HT1080 (cell line): ENCODE results near the gene PDZD2. TPM values are rescaled to one million over a fixed set of nuclear protein-coding genes. Genes with fewer than 3 reads are reported as not detected.

Experiments
- DNase-seq: peaks from one replicate; pipeline ENCODE4 v3.0.0-alpha.2; 2015; ENCODE audit warnings: low read depth
- total RNA-seq: library from RNA; depleted of rRNA; stranded (reverse); fragments of >200 nt; shearing (Covaris generic); gene quantifications from 2 replicates; pipeline ENCODE4 v1.2.3, GENCODE V29; 2014

The PDZD2 gene
- total RNA-seq, 1 experiment from 2014 or later, result 1.1 TPM

DNA sequence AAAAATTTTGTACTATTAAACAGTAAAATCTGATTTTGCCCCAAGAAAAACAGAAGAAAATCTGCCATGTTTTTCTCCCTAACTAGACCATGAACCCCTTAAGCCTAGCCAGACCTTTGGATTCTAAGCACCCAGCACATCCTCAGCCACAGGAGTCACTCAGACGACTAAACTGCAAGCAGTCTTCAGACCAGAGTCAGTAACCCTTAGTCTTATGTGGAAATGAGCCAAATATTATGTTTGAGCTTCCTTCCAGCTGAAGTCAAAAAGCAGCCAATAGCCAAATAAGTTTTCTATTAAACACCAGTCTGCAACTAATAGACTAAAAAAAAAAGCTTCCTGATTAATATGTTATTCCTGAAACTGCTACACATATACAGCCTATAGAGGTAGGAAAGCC, 487.8 kb downstream of the PDZD2 start:
- no peak for DNase-seq

- no peak for DNase-seq
Measured at GRCh38 chr5:32127711-32128110, 488.8 kb downstream of the PDZD2 start.

GRCh38 chr5:32129074-32129598, 490.2 kb downstream of the PDZD2 start:
- no peak for DNase-seq

DNA sequence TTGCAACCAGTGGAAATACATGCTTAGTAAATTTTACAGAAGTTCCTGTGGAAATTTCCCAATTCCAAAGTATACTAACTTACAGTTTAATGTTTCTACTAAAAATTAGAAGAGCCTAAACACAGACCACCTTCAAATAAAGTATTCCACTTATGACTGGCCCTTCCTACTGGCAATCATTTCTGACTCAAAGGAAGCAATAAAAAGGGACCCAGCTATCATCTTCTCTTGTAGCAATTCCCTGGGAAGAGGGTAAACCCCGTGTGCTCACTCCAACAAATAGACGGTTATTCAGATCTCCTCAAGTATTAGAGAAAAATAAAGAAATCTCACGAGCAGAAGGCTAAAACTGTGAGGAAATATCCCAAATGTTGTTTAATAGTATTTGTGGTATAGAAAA, 491.9 kb downstream of the PDZD2 start:
- DNase-seq, result no peak

- no peak for DNase-seq
Measured at GRCh38 chr5:32131604-32132003, 492.7 kb downstream of the PDZD2 start.

GRCh38 chr5:32132757-32133156, 493.8 kb downstream of the PDZD2 start:
- DNase-seq, result no peak

- DNase-seq, result no peak
Measured at GRCh38 chr5:32135086-32135485, 496.2 kb downstream of the PDZD2 start.

GRCh38 chr5:32136342-32136741, 497.4 kb downstream of the PDZD2 start:
- no peak for DNase-seq

DNA sequence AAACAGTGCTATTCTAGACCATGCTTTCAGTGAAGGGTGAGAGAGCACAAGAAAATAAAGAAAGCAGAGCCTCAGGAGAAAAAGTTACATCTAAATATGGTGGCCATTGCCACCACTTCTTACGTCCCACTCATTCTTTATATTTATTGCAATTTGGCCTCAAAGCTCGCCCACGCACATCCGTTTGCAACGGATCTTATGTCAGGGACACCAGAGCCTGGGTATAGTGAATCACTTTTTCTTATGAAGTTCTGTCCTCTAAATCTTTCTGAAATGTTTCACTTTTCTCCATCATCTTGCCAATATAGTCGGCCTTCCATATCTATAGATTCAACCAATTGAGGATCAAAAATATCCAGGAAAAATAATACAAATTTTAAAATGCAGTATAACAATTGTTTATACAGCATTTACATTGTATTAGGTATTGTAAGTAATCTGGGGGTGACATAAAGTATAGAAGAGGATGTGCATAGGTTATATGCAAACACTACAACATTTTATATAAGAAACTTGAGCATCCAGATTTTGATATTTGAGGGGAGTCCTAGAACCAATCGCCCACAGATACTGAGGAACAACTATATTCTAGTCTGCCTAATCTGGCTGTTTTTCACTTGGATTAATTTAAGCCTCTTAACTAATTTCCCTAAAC, 500.0 kb downstream of the PDZD2 start:
- no peak for DNase-seq

DNA sequence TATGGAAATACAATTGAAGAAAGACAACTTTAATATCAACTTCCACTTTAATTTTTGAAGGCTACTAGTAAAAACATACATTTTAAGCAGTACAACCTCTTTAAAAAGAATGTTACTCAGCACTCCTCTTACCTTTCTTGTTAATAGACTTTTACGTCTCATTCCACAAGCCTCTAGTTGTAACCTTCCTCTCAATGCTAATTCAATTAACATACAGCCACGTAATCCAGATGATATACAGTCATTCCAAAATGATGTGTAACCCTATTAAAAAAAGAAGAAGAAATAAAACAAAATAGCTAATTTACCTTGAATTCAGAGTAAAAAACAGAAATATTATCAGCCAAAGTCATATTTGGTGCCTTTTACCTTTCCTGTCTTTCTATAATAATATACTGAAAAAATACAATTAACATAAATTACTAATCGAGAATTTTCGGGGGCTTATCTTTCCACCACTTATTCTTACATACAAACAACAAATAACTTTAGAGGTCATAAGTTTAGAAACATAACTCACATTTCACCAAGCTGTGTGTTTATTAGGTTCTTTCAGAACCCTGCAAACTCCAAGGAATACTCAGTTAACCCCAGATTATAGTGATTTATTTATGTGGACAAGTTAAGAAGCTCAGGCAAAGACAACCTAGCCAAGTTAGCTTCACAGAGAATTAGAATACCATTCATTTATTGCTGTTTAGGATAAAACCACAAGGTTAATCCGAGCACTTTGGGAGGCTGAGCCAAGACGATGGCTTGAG, 504.9 kb downstream of the PDZD2 start:
- DNase-seq, result no peak

- DNase-seq, result no peak
Measured at GRCh38 chr5:32144378-32145207, 505.7 kb downstream of the PDZD2 start.

GRCh38 chr5:32145378-32145777, 506.4 kb downstream of the PDZD2 start:
- no peak for DNase-seq

DNA sequence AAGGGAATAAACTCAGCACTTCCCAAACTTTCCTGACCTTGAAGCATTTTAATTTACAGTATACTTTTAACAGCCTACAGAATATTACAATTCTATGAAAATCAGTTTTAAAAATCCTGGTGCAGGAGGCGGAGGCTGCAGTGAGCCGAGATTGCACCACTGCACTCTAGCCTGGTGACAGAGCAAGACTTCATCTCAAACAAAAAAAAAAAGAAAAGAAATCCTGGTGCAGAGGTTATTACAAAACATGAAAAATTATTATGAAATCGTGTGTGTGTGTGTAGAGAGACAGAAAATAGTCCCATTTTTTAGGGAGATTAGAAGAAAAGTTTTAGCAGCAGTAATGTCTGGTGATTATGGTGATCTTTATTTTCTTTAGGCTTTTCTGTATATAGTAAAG, 508.3 kb downstream of the PDZD2 start:
- no peak for DNase-seq

DNA sequence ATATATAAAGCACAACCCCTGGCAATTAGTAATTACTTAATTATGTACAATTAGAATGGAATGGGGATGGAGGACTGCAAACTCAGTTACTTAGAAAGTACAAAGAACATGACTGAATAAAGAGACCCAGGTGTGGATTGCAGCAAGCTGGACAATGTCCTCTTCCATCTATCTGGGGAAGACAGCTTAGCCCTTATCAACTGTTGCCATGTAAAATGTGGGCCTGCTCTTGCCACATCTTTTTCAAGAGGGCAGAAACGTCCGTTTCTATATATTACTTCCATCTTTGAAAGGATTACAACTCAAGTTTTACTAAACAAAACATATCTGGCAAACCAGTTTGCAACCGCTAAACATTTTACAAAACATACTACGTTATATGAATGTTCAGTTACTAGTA, 509.0 kb downstream of the PDZD2 start:
- DNase-seq, result no peak

DNA sequence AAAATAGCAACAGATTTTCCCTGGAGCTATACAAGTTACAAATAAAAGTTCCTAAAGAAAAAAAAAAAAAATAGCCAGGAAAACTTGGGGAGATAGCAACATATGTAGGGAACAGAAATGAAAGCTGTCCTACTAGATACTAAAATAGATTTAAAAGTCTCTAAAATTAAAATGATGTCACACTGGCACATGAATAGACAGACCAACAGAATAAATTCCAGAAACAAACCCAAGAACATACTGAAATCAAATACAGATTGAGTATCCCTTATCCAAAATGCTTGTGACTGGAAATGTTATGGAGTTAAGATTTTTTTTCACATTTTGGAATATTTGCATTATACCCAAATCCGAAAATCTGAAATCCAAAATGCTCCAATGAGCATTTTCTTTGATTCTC, 511.4 kb downstream of the PDZD2 start:
- no peak for DNase-seq

- no peak for DNase-seq
Measured at GRCh38 chr5:32151198-32151597, 512.3 kb downstream of the PDZD2 start.

- DNase-seq, result no peak
Measured at GRCh38 chr5:32153723-32154122, 514.8 kb downstream of the PDZD2 start.

DNA sequence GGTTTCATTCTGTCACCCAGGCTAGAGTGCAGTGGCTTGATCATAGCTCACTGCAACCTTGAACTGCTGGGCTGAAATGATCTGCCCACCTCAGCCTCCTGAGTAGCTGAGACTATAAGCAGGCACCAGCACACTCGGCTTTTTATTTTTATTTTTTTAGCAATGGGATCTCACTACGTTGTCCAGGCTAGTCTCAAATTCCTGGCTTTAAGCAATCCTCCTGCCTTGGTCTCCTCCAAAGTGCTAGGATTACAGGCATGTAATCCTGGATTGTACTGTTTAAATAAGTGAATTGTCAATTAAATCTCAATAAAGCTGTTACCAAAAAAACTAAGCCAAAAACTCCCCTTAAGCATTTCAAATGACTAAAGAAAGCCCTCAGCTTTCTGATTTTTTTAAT, 516.3 kb downstream of the PDZD2 start:
- DNase-seq, result no peak

DNA sequence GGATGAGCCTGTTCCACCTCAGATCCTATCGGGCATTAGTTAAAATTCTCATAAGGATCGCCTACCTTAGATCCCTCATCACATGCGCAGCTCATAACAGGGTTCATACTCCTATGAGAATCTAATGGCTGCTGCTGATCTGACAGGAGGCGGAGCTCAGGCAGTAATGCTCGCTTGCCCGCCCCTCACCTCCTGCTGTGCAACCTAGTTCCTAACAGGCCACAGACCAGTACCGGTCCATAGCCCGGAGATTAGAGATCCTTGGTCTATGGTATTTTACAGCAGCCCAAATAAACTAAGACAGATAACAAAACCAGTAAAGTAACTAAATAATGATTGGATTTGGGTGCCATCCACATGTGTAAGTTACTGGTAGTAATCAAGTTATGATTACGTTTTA, 517.7 kb downstream of the PDZD2 start:
- DNase-seq, result no peak

GRCh38 chr5:32157078-32157477, 518.1 kb downstream of the PDZD2 start:
- DNase-seq, result no peak

GRCh38 chr5:32158679-32158975, 519.7 kb downstream of the PDZD2 start:
- DNase-seq, result no peak
